Ishikawa (cell line): ENCODE data around the gene ASXL1.

Source experiments
- CEBPB ChIP-seq: IDR thresholded peaks from 2 replicates; pipeline ENCODE4 v1.6.1; 2012
- EP300 ChIP-seq: IDR thresholded peaks from 2 replicates; pipeline ENCODE4 v1.6.1; 2012; ENCODE audit warnings: borderline replicate concordance
- FOXM1 ChIP-seq: IDR thresholded peaks from 2 replicates; pipeline ENCODE4 v1.6.1; 2012; ENCODE audit warnings: low read depth, borderline replicate concordance
- RAD21 ChIP-seq: IDR thresholded peaks from 2 replicates; pipeline ENCODE4 v1.6.1; 2012; ENCODE audit warnings: low read depth
- ZBTB7A ChIP-seq: IDR thresholded peaks from 2 replicates; pipeline ENCODE4 v1.6.1; 2012; ENCODE audit warnings: low read depth

DNA sequence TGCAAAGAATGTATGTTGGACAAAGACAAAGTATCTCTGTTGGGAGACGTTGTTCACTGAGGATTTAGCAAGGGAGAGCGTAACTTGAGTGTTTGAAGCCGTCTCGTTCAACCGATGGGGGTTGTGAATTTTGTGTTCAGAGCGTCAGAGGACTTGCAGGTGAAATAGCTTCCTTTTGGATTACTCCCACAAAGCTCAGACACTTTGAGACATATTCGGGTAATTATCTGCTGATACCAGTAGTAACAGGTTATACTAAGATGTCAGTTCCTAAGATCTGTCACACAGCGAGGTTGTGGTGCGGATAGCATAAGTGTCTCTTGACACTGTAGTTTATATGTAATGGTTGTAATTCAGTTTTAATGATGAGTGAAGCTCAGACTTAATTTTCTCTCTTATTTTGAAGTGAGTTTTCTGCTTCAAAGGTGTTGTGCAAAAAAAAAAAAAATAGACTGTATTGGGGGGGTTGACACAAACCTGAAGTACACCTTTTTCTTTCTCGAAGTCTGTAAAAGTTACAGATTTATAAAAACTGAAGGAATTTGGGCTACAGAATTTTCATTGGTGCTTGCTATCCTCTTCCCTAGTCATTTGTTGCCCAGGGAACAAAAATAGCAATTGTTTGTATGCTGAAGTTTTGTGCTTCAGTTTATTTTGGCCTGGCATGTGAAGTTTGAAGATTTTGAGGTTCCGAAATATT lies 1.7 kb downstream of the ASXL1 start:
- TF ChIP-seq FOXM1, result no peak
- TF ChIP-seq RAD21, result no peak
- TF ChIP-seq EP300, result no peak
- no peak for TF ChIP-seq ZBTB7A
- no peak for TF ChIP-seq CEBPB
